Sciatic nerve (tissue), 2 donors: ENCODE results near the gene PSMD12. TPM values are rescaled to one million over a fixed set of nuclear protein-coding genes. Genes with fewer than 3 reads are reported as not detected.
"Not testable (repeated sequence)": the region's sequence is repeated elsewhere in the genome, so short reads cannot be mapped to it uniquely, and the experiment has no call there.

Experiments
- ATAC-seq: fragments of 200-7000 bp; cut with Tn5 transposase; one replicate; pipeline ENCODE4 v1.9.1; 2020; ENCODE audit warnings: mild to moderate bottlenecking, moderate library complexity
- DNase-seq: peaks from one replicate; pipeline ENCODE4 v3.0.0-alpha.2; 2020; ENCODE audit warnings: low spot score
- intact Hi-C: fragments of 100-400 bp; cut with DNase I; formaldehyde crosslinking; loops from one replicate; pipeline ENCODE4 v1.14.2; 2022
- total RNA-seq: library from RNA; stranded (reverse); fragmentation: NEBNext Ultra II Directional; extraction: Animal tissue kit (Norgen Biotek cat#: 25700); gene quantifications from one replicate; pipeline ENCODE4 v1.2.1, GENCODE V29; 2021
- donor health status: DM: no; HTN: no; CAD: no.
- donor health status: DM: no; HTN: no; CAD: no.

PSMD12 gene
- total RNA-seq, 1 donor from 2014 or later: 40.6 TPM

DNA sequence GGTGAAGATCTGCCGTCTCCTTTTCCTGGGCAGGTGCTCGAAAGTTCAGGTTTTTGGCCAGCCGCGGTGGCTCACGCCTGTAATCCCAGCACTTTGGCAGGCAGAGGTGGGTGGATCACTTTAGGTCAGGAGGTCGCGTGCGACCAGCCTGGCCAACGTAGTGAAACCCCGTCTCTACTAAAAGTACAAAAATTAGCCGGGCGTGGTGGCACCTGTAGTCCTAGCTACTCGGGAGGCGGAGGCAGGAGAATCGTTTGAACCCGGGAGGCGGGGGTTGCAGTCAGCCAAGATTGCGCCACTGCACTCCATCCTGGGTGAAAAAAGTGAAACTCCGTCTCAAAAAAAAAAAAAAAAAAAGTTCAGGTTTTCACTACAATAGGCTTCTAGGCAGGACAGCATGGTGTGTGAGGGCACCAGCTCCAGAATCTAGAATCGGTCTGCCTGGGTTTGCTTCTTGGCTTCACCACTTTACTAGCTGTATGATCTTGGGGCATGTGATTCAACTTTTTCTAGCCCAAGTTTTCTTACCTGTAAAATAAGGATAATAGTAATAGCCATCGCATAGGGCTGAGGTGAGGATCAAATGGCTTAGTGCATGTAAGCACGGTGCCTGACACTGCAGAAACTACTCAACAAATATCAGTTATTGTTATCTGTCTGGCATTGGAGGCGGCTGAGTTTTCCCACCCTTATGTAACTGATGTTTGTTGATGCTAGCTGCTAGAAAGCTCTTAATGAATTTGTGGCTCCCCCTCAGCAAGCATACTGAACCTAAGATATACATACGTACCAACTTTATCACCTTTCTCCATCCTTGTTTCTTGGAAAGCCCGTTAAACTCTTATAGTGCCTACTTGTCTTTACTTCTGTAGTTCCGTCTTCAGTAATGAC lies 1.3 kb downstream of the PSMD12 start:
- intact Hi-C loops: no loop called here
- DNase-seq (no peak), ATAC-seq (no peak)

DNA sequence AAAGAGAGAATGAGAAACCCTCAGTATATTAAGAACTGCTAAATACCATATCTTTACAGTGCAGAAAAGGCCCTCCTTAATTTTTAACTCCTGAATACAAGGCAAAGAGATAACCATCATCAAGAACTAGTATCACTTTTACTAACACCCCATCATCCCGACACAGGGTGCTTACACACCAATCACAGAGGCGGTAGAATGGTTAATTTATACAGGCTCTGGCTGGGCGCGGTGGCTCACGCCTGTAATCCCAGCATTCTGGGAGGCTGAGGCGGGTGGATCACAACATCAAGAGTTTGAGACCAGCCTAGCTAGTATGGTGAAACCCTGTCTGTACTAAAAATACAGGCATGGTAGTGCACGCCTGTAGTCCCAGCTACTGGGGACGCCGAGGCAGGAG lies 4.2 kb downstream of the PSMD12 start:
- no peak for ATAC-seq
- intact Hi-C loops: no loop called here
- DNase-seq: no peak

DNA sequence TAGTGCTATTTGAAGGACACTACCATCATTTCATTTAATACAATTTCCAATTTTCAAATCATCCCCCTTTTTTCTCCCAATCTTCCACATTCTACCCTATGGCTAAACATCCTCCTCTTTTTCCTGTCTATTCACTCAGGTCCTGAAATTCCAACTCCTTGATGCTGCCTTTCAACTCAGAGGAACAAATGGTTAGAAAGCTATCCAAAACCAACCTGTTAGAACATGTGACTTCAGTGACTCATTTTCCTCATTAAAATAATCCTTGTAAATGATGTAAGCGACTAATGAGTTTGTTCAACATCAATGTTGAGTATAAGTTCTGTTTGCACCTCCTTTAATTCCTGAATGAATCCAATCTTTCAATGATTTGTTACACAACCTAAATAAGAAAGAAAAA lies 5.5 kb downstream of the PSMD12 start:
- intact Hi-C loops: no loop called here
- ATAC-seq (no peak), DNase-seq (no peak)

DNA sequence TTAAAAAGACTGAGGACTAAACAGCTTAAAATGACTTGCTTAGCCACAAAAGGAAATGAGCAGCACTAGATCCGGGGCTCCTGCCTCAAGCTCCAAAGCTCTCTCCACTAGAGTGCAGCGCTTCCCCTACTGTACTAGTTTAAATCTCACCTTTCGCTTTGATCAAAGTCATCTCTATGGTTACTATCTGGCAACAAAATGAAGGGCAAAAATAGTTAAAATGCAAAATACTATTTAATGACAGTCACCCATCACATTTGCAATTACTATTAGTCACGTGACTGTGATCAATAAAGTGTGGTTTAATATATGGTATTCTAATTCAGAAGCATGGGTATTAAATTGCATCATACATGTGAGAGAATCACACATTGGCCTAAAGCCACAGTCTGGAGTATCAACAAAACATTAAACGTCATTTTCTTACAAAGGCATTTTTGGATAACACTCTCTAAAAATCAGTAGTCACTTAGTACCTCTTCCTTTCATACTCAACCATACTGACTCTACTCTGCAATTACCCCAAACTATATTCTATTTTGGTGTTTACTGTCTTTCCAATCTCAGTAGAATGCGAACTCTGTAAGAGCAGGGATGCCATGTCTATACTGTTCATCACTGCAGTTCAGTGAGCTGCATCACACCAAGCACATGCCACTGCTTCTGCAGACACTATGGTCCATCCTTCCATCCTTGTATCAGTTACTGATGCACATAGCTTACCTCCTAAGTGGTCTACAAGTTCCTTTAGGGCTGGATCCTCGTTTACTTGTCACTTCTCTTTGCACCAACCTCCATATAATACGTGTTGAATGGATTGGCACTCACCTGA lies 6.2 kb downstream of the PSMD12 start:
- intact Hi-C loops: loop anchor here (10.0 kb wide), 1 partner anchor 1915 kb away; no protein-coding TSS in a partner anchor
- DNase-seq (no peak), ATAC-seq (no peak)

DNA sequence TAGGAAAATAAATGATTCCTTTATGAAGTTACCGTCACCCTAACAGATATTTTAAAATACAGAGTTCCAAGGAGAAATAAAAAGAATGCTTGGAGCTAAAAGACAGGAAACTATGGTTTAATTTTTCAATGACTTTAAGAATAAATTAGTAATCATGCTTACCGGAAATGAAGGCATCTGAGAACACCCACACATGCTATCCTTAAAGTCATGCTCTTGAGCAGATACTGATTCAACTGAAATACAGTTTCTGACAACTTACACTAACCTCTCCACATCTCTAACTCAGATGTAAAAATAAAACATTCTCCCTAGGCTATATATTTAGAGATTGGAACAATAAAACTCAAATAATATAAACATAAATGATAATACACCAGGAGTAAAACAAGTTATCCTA lies 7.8 kb downstream of the PSMD12 start:
- ATAC-seq: no peak
- intact Hi-C loops: loop anchor here (10.0 kb wide), 1 partner anchor 1916 kb away; no protein-coding TSS in a partner anchor
- DNase-seq: no peak

DNA sequence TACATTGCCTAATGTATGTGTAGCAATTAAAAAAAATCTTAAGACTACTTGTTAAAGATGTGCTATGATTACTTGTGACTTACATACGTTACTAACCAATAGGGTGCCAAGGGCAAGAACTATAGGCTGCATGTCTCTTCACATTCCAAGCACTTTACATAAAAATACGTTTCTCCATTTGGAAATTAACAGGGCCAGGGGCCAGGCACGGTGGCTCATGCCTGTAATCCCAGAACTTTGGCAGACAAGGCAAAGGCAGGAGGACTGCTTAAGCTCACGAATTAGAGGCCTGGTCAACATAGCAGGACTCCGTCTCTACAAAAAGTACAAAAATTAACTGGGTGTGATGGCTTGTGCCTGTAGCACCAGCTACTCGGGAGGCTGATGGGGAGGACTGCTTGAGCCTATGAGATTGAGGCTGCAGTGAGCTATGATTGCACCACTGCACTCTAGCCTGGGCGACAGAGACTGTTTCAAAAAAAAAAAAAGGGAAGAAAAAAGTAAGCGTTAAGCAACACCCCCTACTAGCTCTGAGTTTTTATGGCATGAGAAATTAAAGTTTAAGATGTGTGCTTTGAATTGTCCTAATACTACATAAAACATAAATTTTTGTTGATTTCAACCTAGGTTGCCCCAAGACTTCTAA lies 12.3 kb downstream of the PSMD12 start:
- ATAC-seq (no peak), DNase-seq (no peak)
- intact Hi-C loops: loop anchor here (10.0 kb wide), 1 partner anchor 1921 kb away; no protein-coding TSS in a partner anchor

DNA sequence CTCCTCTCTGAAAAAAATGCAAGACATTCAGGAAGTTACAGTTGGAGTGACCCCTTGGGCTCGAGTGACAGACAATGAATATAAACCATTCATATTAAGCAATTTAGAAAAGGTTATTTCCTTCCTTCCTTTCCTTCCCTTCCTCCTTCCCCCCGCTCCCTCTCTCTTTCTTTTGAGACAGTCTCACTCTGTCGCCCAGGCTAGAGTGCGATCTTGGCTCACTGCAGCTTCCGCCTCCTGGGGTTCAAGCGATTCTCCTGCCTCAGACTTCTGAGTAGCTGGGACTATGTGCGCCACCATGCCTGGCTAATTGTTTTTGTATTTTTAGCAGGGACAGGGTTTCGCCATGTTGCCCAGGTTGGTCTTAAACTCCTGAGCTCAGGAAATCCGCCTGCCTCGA lies 13.2 kb downstream of the PSMD12 start:
- ATAC-seq: no peak
- intact Hi-C loops: loop anchor here (10.0 kb wide), 1 partner anchor 1922 kb away; no protein-coding TSS in a partner anchor
- DNase-seq: no peak

DNA sequence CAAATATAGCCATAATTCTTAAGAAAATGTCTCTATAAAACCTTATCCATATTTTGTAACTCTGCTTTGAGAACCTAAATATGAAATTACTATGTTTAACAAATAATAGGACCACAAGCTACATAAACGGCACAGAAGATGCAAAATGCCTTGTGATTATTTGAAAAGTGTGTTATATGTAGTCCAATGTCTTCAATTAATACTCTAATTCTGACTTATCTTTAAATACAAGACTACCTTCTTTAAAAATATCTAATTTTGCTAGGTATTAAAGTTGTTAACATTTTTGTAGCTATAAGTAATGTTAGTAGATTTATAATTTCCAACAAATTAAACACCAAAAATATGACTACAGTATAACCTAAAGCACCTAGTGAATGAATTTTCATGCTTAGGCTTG lies 17.0 kb downstream of the PSMD12 start:
- intact Hi-C loops: no loop called here
- no peak for DNase-seq
- ATAC-seq: no peak

DNA sequence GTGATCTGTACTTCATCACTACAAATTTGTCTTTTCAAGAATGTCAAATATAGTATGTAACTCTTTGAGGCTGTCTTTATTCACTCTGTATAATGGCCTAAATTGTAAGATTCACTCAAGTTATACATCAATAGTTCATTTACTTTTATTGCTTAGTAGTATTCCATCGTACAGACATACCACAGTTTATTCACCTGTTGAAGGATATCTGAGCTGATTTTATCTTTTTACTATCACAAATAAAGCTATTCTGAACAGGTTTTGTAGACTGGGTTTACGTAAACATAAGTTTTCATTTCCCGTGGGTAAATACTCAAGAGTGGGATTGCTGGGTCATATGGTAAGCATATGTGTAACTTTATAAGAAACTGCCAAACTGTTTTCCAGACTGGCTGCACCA lies 18.6 kb downstream of the PSMD12 start:
- ATAC-seq: no peak
- intact Hi-C loops: no loop called here
- no peak for DNase-seq

DNA sequence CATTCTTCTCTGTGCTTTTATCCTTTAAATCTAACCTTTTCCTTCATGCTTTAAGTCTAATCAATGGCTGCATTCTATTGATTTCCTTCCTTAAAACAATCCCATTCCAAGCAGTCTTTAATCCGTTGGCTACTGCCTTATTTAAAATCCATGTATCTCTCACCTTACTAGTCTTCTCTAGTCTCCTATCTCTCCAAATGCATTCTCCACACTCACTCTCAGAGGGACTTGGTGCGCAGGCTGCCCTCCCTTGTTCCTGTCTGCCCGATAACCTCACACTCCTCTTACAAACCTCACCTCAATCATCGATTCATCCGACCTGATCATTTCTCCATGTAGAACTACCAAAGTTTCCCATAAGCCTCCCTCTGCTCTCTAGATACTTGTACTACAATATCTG lies 23.1 kb downstream of the PSMD12 start:
- DNase-seq (no peak), ATAC-seq (no peak)
- intact Hi-C loops: no loop called here

DNA sequence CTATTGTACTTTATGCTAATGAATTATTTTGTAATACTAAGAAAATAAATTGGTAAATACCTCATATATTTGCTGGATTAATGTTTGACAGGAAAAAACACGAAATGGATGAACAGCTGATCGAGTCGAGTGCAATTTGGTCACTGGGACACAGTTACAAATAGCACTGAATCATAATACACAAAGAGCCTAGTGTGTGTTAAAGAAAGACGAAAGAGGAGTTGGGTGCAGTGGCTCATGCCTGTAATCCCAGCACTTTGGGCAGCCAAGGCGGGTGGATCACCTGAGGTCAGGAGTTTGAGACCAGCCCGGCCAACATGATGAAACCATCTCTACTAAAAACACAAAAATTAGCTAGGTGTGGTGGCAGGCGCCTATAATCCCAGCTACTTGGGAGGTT lies 28.0 kb downstream of the PSMD12 start:
- ATAC-seq, DNase-seq, intact Hi-C loops: not testable (repeated sequence)

DNA sequence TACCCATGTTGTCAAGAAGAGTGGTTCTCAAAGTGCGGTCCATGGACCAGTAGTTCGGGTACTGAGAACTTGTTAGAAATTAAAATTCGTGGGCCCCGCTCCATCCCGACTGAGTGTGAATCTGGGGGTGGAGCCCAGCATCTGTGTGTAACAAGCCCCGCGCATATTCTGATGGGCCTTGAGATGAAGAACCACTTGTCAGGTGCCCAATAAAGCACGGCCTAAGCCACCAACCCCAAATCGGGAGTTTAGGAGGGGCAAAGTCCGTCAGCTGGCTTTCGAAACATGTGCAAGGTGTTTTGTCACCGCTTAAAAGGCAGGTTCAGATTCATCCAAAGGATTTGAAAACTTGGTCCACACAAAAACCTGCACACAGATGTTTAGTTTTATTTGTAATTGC lies 29.5 kb downstream of the PSMD12 start:
- intact Hi-C loops: no loop called here
- no peak for ATAC-seq
- no peak for DNase-seq

DNA sequence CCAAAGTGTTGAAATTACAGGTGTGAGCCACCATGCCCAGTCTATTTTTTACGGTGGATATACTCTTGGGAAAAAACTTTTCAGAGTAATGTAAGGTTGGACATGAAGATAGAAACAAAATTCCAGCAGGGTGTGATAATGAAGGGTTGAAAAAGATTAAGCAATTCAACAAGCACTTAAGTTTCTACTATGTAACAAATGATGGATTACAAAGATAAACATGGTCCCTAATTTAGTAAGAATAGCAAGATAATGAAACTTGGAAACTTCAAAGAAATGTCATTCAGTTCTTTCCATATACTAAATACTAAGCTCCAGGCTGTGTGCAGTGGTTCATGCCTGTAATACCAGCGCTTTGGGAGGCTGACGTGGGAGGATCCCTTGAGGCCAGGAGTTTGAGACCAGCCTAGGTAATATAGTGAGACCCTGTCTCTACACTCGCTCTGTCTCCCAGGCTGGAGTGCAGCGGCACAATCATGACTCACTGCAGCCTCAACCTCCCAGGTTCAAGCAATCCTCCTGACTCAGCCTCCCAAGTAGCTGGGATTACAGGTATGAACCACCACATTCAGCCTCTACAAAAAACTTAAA lies 31.0 kb downstream of the PSMD12 start:
- intact Hi-C loops: no loop called here
- DNase-seq (no peak), ATAC-seq (no peak)

DNA sequence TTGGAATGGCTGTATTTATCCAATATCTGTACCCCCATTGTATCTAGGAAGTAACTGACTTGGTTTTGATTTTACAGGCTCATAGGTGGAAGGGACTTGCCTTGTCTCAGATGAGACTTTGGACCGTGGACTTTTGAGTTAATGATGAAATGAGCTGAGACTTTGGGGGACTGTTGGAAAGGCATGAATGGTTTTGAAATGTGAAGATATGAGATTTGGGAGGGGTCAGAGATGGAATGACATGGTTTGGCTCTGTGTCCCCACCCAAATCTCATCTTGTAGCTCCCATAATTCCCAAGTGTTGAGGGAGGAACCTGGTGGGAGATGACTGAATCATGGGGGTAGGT lies 34.2 kb downstream of the PSMD12 start:
- DNase-seq, intact Hi-C loops, ATAC-seq: not testable (repeated sequence)

DNA sequence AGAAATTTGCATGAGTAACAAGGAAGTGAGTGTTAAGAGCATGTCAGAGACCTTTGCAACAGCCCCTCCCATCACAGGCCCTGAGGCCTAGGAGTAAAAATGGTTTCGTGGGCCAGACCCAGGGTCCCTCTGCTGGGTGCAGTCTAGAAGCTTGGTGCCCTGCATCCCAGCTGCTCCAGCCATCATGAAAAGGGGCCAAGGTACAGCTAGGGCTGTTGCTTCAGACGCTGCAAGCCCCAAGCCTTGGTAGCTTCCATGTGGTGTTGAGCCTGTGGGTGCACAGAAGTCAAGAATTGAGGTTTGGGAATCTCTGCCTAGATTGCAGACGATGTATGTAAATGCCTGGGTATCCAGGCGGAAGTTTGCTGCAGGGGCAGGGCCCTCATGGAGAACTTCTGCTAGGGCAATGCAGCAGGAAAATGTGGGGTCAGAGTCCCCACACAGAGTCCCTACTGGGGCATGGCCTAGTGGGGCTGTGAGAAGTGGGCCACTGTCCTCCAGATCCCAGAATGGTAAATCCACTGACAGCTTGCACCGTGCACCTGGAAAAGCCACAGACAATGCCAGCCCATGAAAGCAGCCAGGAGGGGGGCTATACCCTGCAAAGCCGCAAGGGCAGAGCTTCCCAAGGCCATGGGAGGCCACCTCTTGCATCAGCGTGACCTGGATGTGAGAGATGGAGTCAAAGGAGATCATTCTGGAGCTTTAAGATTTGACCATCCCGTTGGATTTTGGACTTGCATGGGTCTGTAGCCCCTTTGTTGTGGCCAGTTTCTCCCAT lies 34.8 kb downstream of the PSMD12 start:
- ATAC-seq, intact Hi-C loops, DNase-seq: not testable (repeated sequence)

DNA sequence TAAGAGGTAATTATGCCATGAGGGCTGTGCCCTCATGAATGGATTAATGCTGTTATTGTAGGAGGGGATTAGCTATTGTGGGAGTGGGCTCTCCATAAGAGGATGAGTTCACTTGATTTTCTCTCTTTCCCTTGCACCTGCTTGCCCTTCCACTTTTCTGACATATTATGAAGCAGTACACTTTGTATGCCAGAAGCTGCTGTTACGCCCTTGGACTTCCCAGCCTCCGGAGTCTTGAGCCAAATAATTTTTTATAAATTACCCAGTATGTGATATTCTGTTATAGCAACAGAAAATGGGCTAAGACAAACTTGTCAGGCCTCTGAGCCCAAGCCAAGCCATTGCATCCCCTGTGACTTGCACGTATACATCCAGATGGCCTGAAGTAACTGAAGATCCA lies 38.4 kb downstream of the PSMD12 start:
- intact Hi-C loops: no loop called here
- DNase-seq (no peak), ATAC-seq (no peak)

DNA sequence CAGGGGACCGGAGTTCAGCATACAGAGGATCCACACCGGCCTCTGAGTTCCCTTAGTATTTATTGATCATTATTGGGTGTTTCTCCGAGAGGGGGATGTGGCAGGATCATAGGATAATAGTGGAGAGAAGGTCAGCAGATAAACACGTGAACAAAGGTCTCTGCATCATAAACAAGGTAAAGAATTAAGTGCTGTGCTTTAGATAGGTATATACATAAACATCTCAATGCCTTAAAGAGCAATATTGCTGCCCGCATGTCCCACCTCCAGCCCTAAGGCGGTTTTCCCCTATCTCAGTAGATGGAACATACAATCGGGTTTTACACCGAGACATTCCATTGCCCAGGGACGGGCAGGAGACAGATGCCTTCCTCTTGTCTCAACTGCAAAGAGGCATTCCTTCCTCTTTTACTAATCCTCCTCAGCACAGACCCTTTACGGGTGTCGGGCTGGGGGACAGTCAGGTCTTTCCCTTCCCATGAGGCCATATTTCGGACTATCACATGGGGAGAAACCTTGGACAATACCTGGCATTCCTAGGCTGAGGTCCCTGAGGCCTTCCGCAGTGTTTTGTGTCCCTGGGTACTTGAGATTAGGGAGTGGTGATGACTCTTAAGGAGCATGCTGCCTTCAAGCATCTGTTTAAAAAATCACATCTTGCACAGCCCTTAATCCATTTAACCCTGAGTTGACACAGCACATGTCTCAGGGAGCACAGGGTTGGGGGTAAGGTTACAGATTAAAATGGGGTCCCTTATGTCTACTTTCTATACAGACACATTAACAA lies 39.2 kb downstream of the PSMD12 start:
- intact Hi-C loops, DNase-seq, ATAC-seq: not testable (repeated sequence)

DNA sequence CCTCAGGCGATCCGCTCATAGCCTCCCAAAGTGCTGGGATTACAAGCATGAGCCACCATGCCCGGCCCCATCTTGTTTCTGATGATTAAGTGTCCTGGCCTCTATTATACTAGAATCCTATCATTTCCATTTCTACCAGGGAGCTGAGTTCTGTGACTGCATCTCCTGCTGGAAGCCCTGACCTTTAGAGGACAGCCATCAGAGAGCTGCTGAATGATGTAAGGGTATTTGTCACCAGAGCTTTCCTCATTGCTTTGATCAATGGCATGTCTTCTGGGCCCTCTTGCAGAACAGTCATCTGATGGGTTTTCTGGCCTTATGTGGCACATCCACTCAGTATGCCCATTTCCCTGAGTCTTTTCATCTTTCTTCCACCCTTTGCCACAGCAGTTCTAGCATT lies 39.9 kb downstream of the PSMD12 start:
- intact Hi-C loops: no loop called here
- no peak for DNase-seq
- ATAC-seq: no peak
